GM12865 (cell line): ENCODE measurements around the gene PPIL1.
A peak's percentile ranks its signal among the peaks of the same experiment; 100 is the strongest.

Experiments
- DNase-seq: peaks from one replicate; pipeline ENCODE4 v3.0.0; 2010; ENCODE audit warnings: low read depth
- H3K4me3 ChIP-seq: 2 replicates; pipeline ENCODE4 v1.5.1; 2011; ENCODE audit warnings: mild to moderate bottlenecking, low read depth, low read length, control low read depth
- TF ChIP-seq, protein P1 (sequence below): IDR thresholded peaks from 2 replicates; pipeline ENCODE4 v1.5.1; 2011; ENCODE audit warnings: low read length, control low read depth, low read depth, inconsistent platforms; ENCODE audit not compliant: insufficient read depth; ENCODE audit errors: missing control alignments

PPIL1 gene

DNA sequence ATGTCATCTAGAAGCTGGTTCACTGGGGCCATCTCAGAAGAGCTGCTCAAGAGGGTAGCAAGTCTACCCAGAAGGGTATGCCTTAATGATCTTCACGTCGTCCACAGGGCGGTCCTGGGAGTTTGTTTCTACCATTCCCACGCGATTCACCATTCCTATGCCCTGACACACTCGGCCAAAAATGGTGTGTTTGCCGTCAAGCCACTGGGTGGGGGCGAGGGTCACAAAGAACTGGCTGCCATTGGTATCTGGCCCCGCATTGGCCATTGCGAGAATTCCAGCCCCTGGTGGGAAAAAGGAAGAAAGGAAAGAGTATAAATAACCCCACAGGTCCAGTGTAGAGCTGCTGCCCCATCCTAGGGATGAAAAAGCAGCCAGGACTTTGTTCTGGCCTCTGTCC, 18.9 kb downstream of the PPIL1 start:
- no peak overlapping the region for H3K4me3 ChIP-seq
- DNase-seq = no peak
- TF ChIP-seq, protein P1, sequence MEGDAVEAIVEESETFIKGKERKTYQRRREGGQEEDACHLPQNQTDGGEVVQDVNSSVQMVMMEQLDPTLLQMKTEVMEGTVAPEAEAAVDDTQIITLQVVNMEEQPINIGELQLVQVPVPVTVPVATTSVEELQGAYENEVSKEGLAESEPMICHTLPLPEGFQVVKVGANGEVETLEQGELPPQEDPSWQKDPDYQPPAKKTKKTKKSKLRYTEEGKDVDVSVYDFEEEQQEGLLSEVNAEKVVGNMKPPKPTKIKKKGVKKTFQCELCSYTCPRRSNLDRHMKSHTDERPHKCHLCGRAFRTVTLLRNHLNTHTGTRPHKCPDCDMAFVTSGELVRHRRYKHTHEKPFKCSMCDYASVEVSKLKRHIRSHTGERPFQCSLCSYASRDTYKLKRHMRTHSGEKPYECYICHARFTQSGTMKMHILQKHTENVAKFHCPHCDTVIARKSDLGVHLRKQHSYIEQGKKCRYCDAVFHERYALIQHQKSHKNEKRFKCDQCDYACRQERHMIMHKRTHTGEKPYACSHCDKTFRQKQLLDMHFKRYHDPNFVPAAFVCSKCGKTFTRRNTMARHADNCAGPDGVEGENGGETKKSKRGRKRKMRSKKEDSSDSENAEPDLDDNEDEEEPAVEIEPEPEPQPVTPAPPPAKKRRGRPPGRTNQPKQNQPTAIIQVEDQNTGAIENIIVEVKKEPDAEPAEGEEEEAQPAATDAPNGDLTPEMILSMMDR = no peak

DNA sequence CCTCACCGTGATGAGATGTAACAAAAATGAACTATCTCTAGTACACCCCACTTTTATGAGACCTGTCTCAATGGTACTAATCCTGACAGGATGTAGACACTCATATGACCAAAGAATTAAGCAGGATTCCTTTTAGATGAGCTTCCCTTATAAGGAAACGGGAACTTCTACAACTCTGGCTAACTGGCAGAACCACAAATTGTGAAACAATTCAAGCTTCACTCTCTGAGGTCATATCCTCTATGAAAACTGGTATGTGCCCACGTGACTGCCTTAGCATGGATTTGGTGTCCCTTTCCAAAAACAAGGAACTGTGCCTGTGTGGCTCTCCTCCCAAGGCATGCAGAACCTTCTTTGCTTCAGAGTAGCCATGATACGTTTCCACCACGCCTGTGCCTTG, 21.3 kb downstream of the PPIL1 start:
- DNase-seq = no peak
- H3K4me3 ChIP-seq = no peak overlapping the region
- TF ChIP-seq, protein P1 = no peak

DNA sequence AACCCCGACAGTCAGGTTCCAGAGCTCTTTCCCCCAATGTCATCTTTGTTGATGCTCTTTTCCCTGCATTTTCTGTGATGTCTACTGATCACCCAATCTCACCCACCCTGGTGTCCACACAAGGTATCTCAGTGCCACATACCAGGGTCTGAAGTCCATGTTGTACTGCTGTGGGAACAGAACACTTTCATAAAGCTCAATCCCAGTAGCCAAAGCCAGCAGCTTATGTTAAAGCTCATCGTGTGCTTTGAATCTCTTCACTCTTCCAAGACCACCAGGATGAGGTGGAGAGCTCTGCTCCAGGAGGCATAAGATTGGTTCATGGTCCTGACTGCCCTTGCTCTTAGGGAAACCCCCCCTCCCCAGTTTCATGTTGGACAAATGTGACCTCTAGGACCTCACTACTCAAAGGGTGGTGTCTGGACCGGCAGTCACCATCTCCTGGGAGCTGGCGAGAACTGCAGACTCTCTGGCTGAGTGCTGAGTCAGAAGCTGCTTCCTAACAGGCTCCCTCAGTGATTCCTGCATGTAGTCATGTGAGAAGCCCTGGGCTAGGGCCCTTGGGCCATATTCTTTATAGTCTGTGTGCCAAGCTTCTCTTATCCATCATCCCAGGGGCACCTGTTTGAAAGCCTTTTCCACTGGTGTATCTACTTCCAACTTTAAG, 22.0 kb downstream of the PPIL1 start:
- H3K4me3 ChIP-seq = no peak overlapping the region
- TF ChIP-seq, protein P1 = no peak
- DNase-seq = no peak

GRCh38 chr6:36851626-36852025, 23.0 kb downstream of the PPIL1 start:
- TF ChIP-seq, protein P1 = no peak
- DNase-seq = no peak
- no peak overlapping the region for H3K4me3 ChIP-seq

DNA sequence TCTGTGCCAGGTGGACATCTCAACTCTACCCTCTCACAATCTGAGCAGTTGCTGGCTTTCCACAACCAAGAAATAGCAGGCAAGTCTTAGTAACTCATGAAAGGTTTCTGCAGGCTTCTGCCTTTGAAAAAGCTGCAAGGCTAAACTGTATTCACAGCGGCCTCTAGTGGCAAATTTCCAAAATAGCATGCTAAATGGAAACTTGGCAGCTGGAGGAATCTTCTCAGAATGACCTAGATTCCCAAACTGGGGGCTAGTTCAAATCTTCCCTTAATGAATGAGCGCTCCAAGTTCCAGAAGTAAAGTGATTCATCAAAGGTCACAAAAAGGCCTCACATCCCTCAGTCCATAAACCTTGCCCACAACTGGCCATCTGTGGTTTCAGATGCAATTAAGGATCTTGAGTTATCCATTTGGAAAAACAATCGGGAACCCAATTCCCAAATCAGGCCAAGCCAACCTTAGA, 23.4 kb downstream of the PPIL1 start:
- peak; percentile 52 for DNase-seq
- H3K4me3 ChIP-seq = no peak overlapping the region
- TF ChIP-seq, protein P1 = peak; percentile 66

DNA sequence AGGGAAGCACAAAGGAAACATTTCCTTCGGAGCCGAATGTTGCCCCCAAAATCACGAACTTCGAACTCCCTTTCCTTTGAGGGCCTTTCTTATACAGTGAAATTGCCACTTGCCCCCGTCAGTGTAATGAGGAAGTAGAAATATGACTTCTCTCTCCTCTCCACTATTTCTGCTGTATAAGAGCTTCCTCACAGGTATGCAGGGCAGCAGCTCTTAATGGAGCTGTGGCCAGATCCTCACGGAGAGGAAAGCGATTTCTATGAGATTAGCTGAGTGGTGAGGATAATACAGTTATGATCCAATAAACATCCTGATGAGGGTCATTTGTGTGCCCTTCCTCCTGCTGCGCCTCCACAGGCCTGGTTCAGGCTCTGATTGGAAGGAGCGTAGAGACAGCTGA, 24.6 kb downstream of the PPIL1 start:
- TF ChIP-seq, protein P1 = no peak
- no peak for DNase-seq
- H3K4me3 ChIP-seq = no peak overlapping the region
